A673 (cell line): ENCODE measurements around the gene EBLN1. TPM values are rescaled to one million over a fixed set of nuclear protein-coding genes. Genes with fewer than 3 reads are reported as not detected.

ENCODE experiments used
- BruUV-seq: library from RNA; stranded (reverse); fragments of 400-500 nt; replicated peaks from 2 replicates; lab custom pipeline; 2021; lab: Mats Ljungman, UMichigan
- CTCF ChIA-PET: fragments of 300-600 bp; sonication (Branson Sonifier 250); formaldehyde crosslinking; loops from one replicate; lab custom pipeline; 2022; ENCODE audit warnings: antibody characterized with exemption; lab: Charles Lee
- POLR2A ChIA-PET: fragments of 300-600 bp; sonication (Branson Sonifier 250); formaldehyde crosslinking; loops from one replicate; lab custom pipeline; 2022; ENCODE audit warnings: antibody characterized with exemption; ENCODE audit not compliant: low non-redundant PET; lab: Charles Lee
- DNase-seq: peaks from one replicate; pipeline ENCODE4 v3.0.0-alpha.2; 2015; ENCODE audit warnings: low spot score
- H3K27ac ChIP-seq: fragments of 200-600 bp; sonication (generic); 2 replicates; pipeline ENCODE4 v1.5.1; 2016; ENCODE audit warnings: mixed run types, low read depth, mild to moderate bottlenecking, mixed read lengths, antibody characterized with exemption, low read length; ENCODE audit not compliant: poor library complexity, severe bottlenecking
- H3K27me3 ChIP-seq: fragments of 200-600 bp; sonication (generic); replicated peaks from 2 replicates; pipeline ENCODE4 v1.6.1; 2017; ENCODE audit warnings: mixed run types, low read depth, mild to moderate bottlenecking, mixed read lengths, antibody characterized with exemption, low read length; ENCODE audit not compliant: insufficient read depth, poor library complexity
- H3K36me3 ChIP-seq: fragments of 200-600 bp; sonication (generic); 2 replicates; pipeline ENCODE4 v1.6.1; 2016; ENCODE audit warnings: mixed run types, mild to moderate bottlenecking, mixed read lengths, antibody characterized with exemption, low read length; ENCODE audit not compliant: insufficient read depth, poor library complexity, severe bottlenecking
- H3K4me1 ChIP-seq: fragments of 200-600 bp; sonication (generic); 2 replicates; pipeline ENCODE4 v1.6.1; 2017; ENCODE audit warnings: mixed run types, mild to moderate bottlenecking, mixed read lengths, antibody characterized with exemption, low read length; ENCODE audit not compliant: insufficient read depth, poor library complexity, severe bottlenecking
- H3K4me3 ChIP-seq: fragments of 200-600 bp; sonication (generic); 2 replicates; pipeline ENCODE4 v1.5.1; 2016; ENCODE audit warnings: low read depth, mixed run types, mild to moderate bottlenecking, mixed read lengths, low read length; ENCODE audit not compliant: poor library complexity, severe bottlenecking
- H3K9me3 ChIP-seq: fragments of 200-600 bp; sonication (generic); 2 replicates; pipeline ENCODE4 v1.6.1; 2016; ENCODE audit warnings: mixed run types, low read depth, mild to moderate bottlenecking, mixed read lengths, antibody characterized with exemption, low read length; ENCODE audit not compliant: poor library complexity, severe bottlenecking
- EZH2 ChIP-seq: fragments of 200-600 bp; sonication (generic); IDR thresholded peaks from 2 replicates; pipeline ENCODE4 v1.6.1; 2017; ENCODE audit warnings: borderline replicate concordance, low read depth, mild to moderate bottlenecking, mixed read lengths, antibody characterized with exemption, low read length; ENCODE audit not compliant: poor library complexity, severe bottlenecking
- intact Hi-C: fragments of 100-400 bp; cut with micrococcal nuclease; formaldehyde crosslinking; loops from one replicate; pipeline ENCODE4 v1.10.0; 2022; ENCODE audit not compliant: unreplicated experiment
- total RNA-seq: library from RNA; stranded (reverse); gene quantifications from 2 replicates; pipeline ENCODE4 v1.2.3, GENCODE V29; 2021
- TF ChIP-seq, protein P1 (sequence below): fragments of 300-800, 200-600 bp; sonication (generic); conservative IDR thresholded peaks from 2 replicates; pipeline ENCODE4 v1.5.1; 2017; ENCODE audit warnings: low read depth, mild to moderate bottlenecking, antibody characterized with exemption, low read length, moderate library complexity, mixed read lengths

Gene EBLN1
- total RNA-seq, 1 experiment from 2014 or later = not detected

DNA sequence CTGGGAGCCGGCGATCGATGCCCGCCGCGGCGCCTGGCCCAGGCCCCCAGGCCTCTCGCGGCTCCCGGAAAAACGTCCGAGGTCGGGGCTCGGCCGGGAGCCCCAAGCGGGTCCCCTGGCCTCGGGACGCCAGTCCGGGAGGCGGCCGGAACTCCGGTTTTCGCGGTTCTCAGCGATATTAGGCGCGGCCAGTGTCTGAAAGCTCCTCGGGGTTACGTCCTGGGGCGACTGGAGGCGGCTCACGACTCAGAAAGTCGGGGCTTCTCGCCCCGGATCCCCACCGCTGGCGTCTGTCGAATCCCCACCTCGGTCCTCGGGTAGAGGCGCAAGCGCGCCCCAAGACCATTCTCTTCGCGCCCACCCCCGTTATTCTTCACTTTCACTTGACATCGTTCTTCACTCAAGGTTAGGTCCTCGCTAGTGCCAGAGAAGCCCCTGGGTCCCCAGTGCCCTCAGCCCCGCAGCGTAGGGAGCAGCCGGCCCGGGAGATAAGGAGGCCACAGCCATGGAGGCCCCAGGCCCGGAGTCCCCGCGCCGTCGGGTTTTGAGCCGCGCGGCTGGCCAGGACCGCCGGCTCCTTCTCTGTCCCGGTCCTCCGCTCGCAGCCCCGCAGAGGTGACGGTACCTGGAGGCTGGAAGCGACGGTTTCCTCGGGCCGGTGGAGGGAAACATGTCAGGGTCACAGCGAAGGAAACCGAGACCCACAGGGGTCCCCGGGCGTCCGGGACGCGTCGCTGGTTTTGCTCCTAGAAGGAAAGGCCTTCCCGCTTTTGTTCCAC lies 35.2 kb upstream of the EBLN1 start:
- no peak for DNase-seq
- TF ChIP-seq EZH2 = no peak
- TF ChIP-seq, protein P1, sequence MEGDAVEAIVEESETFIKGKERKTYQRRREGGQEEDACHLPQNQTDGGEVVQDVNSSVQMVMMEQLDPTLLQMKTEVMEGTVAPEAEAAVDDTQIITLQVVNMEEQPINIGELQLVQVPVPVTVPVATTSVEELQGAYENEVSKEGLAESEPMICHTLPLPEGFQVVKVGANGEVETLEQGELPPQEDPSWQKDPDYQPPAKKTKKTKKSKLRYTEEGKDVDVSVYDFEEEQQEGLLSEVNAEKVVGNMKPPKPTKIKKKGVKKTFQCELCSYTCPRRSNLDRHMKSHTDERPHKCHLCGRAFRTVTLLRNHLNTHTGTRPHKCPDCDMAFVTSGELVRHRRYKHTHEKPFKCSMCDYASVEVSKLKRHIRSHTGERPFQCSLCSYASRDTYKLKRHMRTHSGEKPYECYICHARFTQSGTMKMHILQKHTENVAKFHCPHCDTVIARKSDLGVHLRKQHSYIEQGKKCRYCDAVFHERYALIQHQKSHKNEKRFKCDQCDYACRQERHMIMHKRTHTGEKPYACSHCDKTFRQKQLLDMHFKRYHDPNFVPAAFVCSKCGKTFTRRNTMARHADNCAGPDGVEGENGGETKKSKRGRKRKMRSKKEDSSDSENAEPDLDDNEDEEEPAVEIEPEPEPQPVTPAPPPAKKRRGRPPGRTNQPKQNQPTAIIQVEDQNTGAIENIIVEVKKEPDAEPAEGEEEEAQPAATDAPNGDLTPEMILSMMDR = no peak
- H3K27me3 ChIP-seq = no peaks in the 10 kb centered on the region
- H3K9me3 ChIP-seq = no peaks in the 10 kb centered on the region
- H3K27ac ChIP-seq = peak overlapping the region; percentile 86
- no TSS peak for BruUV-seq
- POLR2A ChIA-PET = no interaction called here
- no peaks in the 10 kb centered on the region for H3K36me3 ChIP-seq
- CTCF ChIA-PET = no interaction called here
- peaks cover 41% of the 10 kb centered on the region for H3K4me1 ChIP-seq
- H3K4me3 ChIP-seq = peak overlapping the region; percentile 55
- intact Hi-C loops = loop anchor here (10.0 kb wide), 1 partner anchor 342 kb away; no protein-coding TSS in a partner anchor

DNA sequence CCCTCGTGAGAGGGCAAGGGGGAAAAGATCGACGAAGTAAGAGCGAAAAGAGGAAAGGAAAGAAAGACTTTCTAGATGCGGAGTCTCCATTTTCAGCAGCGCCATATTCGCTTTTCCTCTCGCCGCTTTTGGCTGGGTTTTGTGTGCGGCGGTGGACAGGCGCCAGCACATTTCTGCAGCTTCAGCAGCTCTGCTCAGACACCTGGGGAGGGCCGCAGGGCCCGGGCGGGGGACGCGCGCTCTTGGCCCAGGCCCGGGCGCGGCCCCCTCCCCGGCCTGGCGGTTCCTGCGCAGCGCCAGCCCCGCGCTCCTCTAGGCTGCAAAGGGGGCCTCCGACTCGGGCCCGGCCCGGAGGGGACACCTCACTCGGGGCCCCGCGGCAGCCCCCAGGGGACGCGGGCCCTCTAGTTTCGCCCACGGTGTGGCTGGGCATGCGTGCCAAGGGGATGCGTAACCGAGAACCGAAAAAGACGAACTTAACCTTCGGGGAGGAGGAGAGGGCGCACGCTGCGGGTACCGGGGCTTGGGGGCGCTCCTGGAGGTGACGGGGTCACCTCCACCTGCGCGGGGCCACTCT lies 34.5 kb upstream of the EBLN1 start:
- Histone ChIP-seq H3K36me3 (no peaks in the 10 kb centered on the region), H3K9me3 (no peaks in the 10 kb centered on the region), H3K4me1 (peaks cover 40% of the 10 kb centered on the region), H3K4me3 (peak overlapping the region; percentile 55), H3K27ac (peak overlapping the region; percentile 86), H3K27me3 (no peaks in the 10 kb centered on the region)
- POLR2A ChIA-PET = no interaction called here
- DNase-seq = peak; percentile 53
- TF ChIP-seq EZH2 = no peak
- TF ChIP-seq, protein P1 = no peak
- BruUV-seq = TSS peak; percentile 67
- intact Hi-C loops = loop anchor here (10.0 kb wide), 1 partner anchor 342 kb away; no protein-coding TSS in a partner anchor
- CTCF ChIA-PET = no interaction called here

DNA sequence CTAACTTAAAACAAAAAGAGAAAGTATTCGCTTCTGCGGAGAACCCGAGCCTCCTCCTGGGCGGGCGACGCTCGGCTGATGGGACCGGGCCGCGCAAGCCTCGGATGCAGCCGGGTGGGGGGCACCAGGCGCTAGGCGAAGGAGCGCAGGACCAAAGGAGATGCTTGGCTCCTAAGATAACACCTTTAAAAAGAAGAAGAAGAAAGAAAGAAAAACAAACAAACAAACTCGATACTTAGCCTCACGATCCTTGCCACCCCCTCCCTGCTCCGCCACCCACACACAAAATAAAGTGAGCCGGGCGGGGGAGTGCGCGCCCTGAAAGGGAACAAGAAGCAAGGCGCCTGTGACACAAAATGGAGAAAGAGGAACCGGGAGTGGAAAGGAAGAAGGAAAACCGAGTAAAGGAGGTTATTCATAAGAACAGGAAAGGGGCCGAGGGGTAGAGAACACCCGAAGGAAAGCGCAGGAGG lies 34.0 kb upstream of the EBLN1 start:
- no TSS peak for BruUV-seq
- Histone ChIP-seq H3K4me1 (peaks cover 35% of the 10 kb centered on the region), H3K27ac (peak overlapping the region; percentile 86), H3K4me3 (peak overlapping the region; percentile 55), H3K36me3 (no peaks in the 10 kb centered on the region), H3K27me3 (no peaks in the 10 kb centered on the region), H3K9me3 (no peaks in the 10 kb centered on the region)
- intact Hi-C loops = loop anchor here (10.0 kb wide), 1 partner anchor 343 kb away; no protein-coding TSS in a partner anchor
- CTCF ChIA-PET = no interaction called here
- POLR2A ChIA-PET = no interaction called here
- TF ChIP-seq EZH2 = no peak
- TF ChIP-seq, protein P1 = no peak
- DNase-seq = peak; percentile 77
